Measurements from ENCODE around the gene GLRX3. TPM values are rescaled to one million over a fixed set of nuclear protein-coding genes. Genes with fewer than 3 reads are reported as not detected.

GLRX3 gene
- total and polyA plus RNA-seq, 12 donors, result 34.2 to 139 (median 73.2) TPM

DNA sequence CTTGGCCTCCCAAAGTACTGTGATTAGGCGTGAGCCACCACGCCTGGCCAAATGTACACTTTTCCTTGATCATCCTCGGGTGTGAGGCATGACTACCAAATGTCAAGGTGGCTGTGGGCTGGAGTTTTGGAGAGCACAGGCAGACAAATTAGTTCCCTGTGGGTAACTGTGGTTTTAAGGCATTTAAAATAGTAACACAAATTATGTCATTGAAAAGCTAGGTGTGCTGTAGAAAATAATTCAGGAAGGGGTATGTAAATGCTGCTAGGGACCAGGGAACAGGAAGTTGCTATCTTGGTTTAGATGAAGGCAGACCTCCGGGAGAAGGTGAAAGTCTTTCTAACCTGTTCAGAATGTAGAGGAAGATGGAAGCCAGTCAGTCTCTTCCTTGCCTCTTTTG, 9.9 kb downstream of the GLRX3 start:
- Histone ChIP-seq H3K36me3 (replicated peaks in 1 of 2) (peaks cover 0 to 20% of the 10 kb centered on the region in 2 donors), H3K27ac (no peak overlapping the region), H3K4me3 (no peak overlapping the region), H3K27me3 (no peaks in the 10 kb centered on the region), H3K9me3 (replicated peaks in 1 of 3) (no peaks in the 10 kb centered on the region), H3K4me1 (replicated peaks in 1 of 2) (peaks cover 5 to 20% of the 10 kb centered on the region in 2 donors)
- DNase-seq, result no peak
- intact Hi-C loops (cut with DNase I), result no loop called here
- no peak for TF ChIP-seq POLR2A (IDR thresholded peaks at IDR 0.05)
- TF ChIP-seq, protein P1, sequence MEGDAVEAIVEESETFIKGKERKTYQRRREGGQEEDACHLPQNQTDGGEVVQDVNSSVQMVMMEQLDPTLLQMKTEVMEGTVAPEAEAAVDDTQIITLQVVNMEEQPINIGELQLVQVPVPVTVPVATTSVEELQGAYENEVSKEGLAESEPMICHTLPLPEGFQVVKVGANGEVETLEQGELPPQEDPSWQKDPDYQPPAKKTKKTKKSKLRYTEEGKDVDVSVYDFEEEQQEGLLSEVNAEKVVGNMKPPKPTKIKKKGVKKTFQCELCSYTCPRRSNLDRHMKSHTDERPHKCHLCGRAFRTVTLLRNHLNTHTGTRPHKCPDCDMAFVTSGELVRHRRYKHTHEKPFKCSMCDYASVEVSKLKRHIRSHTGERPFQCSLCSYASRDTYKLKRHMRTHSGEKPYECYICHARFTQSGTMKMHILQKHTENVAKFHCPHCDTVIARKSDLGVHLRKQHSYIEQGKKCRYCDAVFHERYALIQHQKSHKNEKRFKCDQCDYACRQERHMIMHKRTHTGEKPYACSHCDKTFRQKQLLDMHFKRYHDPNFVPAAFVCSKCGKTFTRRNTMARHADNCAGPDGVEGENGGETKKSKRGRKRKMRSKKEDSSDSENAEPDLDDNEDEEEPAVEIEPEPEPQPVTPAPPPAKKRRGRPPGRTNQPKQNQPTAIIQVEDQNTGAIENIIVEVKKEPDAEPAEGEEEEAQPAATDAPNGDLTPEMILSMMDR (IDR thresholded peaks at IDR 0.05), result no peak
- WGBS, 4 donors, result 51 to 75% (median 66%) methylated on average over 4 of the region's 4 CpGs

DNA sequence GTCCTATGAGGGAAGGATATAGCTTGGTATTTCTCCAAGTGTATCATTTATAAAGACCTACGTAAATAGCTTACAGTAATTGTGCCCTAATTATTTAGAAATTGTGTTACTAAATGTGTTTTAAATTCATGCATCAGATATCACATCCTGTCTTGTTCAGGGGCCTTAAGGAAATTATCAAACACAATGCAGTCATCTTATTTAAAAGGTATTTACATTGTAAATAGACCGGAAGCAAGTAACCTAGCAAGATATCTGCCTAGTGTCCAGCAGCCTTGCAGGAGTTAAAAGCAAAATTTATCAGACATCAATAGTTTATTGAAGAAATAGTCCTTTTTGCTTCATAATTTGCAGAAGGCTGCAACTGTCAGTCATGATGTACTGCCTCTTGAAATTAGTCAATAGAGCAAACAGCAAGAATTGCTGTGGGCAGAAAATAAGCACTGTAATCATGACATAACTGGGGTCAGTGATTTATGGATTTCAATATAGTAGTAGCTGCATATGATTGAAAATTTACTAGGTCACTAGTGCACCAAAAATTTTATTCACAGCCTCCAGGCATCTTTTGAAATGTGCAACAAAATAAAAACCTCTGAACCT, 23.1 kb downstream of the GLRX3 start:
- Histone ChIP-seq H3K9me3 (replicated peaks in 1 of 3) (no peaks in the 10 kb centered on the region), H3K27me3 (no peaks in the 10 kb centered on the region), H3K4me1 (replicated peaks in 1 of 2) (peaks cover 5 to 6% of the 10 kb centered on the region in 2 donors), H3K27ac (no peak overlapping the region), H3K36me3 (replicated peaks in 1 of 2) (peaks cover 0 to 24% of the 10 kb centered on the region in 2 donors), H3K4me3 (no peak overlapping the region)
- no peak for TF ChIP-seq POLR2A (IDR thresholded peaks at IDR 0.05)
- TF ChIP-seq, protein P1 (IDR thresholded peaks at IDR 0.05), result no peak
- DNase-seq, result no peak
- 85 to 96% (median 87%) methylated on average over 2 of the region's 2 CpGs for WGBS, 4 donors
- intact Hi-C loops (cut with DNase I), result no loop called here

DNA sequence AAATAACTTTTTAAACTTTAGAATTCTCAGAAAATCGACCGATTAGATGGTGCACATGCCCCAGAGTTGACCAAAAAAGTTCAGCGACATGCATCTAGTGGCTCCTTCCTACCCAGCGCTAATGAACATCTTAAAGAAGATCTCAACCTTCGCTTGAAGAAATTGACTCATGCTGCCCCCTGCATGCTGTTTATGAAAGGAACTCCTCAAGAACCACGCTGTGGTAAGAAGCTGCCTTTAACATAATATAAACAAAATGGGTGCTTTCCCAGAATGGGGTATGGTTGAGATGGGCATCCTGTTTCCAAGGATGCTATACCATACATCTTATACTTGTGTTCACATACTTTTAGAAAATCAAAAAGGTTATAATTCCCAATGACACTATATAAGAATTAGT, 24.6 kb downstream of the GLRX3 start:
- WGBS, 4 donors, result 88 to 96% (median 94%) methylated on average over 6 of the region's 6 CpGs
- TF ChIP-seq POLR2A (IDR thresholded peaks at IDR 0.05), result no peak
- TF ChIP-seq, protein P1 (IDR thresholded peaks at IDR 0.05), result no peak
- no peak for DNase-seq
- Histone ChIP-seq H3K36me3 (replicated peaks in 1 of 2) (peaks cover 0 to 24% of the 10 kb centered on the region in 2 donors), H3K27me3 (no peaks in the 10 kb centered on the region), H3K27ac (no peak overlapping the region), H3K4me3 (no peak overlapping the region), H3K9me3 (replicated peaks in 1 of 3) (no peaks in the 10 kb centered on the region), H3K4me1 (replicated peaks in 1 of 2) (no peaks in the 10 kb centered on the region)
- intact Hi-C loops (cut with DNase I), result no loop called here

DNA sequence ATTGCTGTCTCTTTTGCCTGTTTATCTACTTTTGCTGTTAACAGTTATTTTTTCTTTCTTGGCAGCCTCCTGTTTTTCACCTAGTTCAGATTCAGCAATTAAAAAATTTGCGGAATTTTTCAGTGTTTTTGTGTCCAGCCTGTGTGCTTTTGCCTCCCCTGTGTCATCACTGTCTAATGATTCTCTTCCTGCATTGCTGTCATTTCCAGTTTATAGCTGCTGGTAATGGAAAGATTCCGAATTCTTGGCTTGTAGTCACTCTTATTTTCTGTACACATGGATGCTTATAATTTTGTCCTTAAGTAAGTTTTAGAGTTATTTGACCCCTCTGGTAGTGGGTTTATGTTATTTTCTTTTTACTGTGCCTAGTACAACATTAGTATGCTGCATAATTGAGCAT, 25.1 kb downstream of the GLRX3 start:
- DNase-seq, result no peak
- Histone ChIP-seq H3K4me1 (replicated peaks in 1 of 2) (no peaks in the 10 kb centered on the region), H3K9me3 (replicated peaks in 1 of 3) (no peaks in the 10 kb centered on the region), H3K27me3 (no peaks in the 10 kb centered on the region), H3K27ac (no peak overlapping the region), H3K36me3 (replicated peaks in 1 of 2) (peaks cover 0 to 25% of the 10 kb centered on the region in 2 donors), H3K4me3 (no peak overlapping the region)
- TF ChIP-seq, protein P1 (IDR thresholded peaks at IDR 0.05), result no peak
- TF ChIP-seq POLR2A (IDR thresholded peaks at IDR 0.05), result no peak
- intact Hi-C loops (cut with DNase I), result no loop called here
- WGBS, 4 donors, result 96 to 100% (median 96%) methylated on average over 2 of the region's 2 CpGs
